Tibial artery (tissue), 4 donors: ENCODE measurements around the gene ZNF746.

Source experiments
- DNase-seq, 2 donors: peaks; one replicate each; pipeline ENCODE4 v3.0.0-alpha.2; 2019
- H3K27ac ChIP-seq, 2 donors: fragments of 200-600 bp; sonication (generic) in 1 of 2; 1 replicate in 1 of 2; 2 replicates in 1 of 2; pipeline ENCODE4 v1.5.1; 2018 to 2019; ENCODE audit warnings: mild to moderate bottlenecking in 1 of 2
- H3K27me3 ChIP-seq, 2 donors: fragments of 200-600 bp; sonication (generic) in 1 of 2; one replicate each; pipeline versions ENCODE4 v1.5.1 to v1.6.0; 2016 to 2019
- H3K36me3 ChIP-seq, 3 donors: fragments of 200-600 bp; sonication (generic) in 2 of 3; one replicate each; pipeline ENCODE4 v1.5.1; 2016 to 2019; ENCODE audit warnings: mild to moderate bottlenecking in 2 of 3
- H3K4me1 ChIP-seq, 4 donors: fragments of 200-600 bp; sonication (generic) in 2 of 4; 1 replicate in 3 of 4; 2 replicates in 1 of 4; pipeline ENCODE4 v1.5.1; 2016 to 2019
- H3K4me3 ChIP-seq, 2 donors: fragments of 200-600 bp; sonication (generic) in 1 of 2; 1 replicate in 1 of 2; 2 replicates in 1 of 2; pipeline ENCODE4 v1.5.1; 2018 to 2019; ENCODE audit warnings: mild to moderate bottlenecking in 2 of 2
- H3K9me3 ChIP-seq, 3 donors: fragments of 200-600 bp; sonication (generic) in 1 of 3; one replicate each; pipeline ENCODE4 v1.5.1; 2016 to 2019
- CTCF ChIP-seq, 2 experiments: fragments of 200-600 bp in 1 of 2; fragments of 450-650 bp in 1 of 2; IDR thresholded peaks; one replicate each; pipeline ENCODE4 v1.5.1; 2017 to 2019; ENCODE audit warnings: antibody characterized with exemption in 2 of 2, mild to moderate bottlenecking in 1 of 2, moderate library complexity in 1 of 2
- intact Hi-C: fragments of 100-400 bp; cut with DNase I; formaldehyde crosslinking; loops from one replicate; pipeline ENCODE4 v1.15.0; 2023; ENCODE audit warnings: low total_unique reads

ZNF746 gene

GRCh38 chr7:149431486-149432120, 66.0 kb downstream of the ZNF746 start:
- DNase-seq = no peak
- TF ChIP-seq CTCF (IDR thresholded peaks at IDR 0.05) = no peak
- H3K4me1 ChIP-seq = no peaks in the 10 kb centered on the region
- no peaks in the 10 kb centered on the region for H3K27me3 ChIP-seq
- H3K27ac ChIP-seq = no peak overlapping the region
- H3K9me3 ChIP-seq = no peaks in the 10 kb centered on the region
- intact Hi-C loops = no loop called here
- peaks cover 11 to 68% (median 46%) of the 10 kb centered on the region in 3 donors for H3K36me3 ChIP-seq
- no peak overlapping the region for H3K4me3 ChIP-seq

GRCh38 chr7:149430192-149430591, 67.4 kb downstream of the ZNF746 start:
- DNase-seq = no peak

GRCh38 chr7:149427893-149428292, 69.7 kb downstream of the ZNF746 start:
- DNase-seq = no peak
- no peak for TF ChIP-seq CTCF (IDR thresholded peaks at IDR 0.05)
- no peak overlapping the region for H3K27ac ChIP-seq
- peaks cover 0 to 4% of the 10 kb centered on the region in 2 donors for H3K27me3 ChIP-seq
- peaks cover 11 to 33% (median 24%) of the 10 kb centered on the region in 3 donors for H3K36me3 ChIP-seq
- intact Hi-C loops = no loop called here
- H3K9me3 ChIP-seq = no peaks in the 10 kb centered on the region
- peaks cover 0 to 3% (median 2%) of the 10 kb centered on the region in 4 donors for H3K4me1 ChIP-seq
- H3K4me3 ChIP-seq = no peak overlapping the region

More at GRCh38 chr7:149430192-149430591, 67.4 kb downstream of the ZNF746 start:
- intact Hi-C loops = no loop called here
- H3K4me1 ChIP-seq = no peaks in the 10 kb centered on the region
- peaks cover 11 to 56% (median 36%) of the 10 kb centered on the region in 3 donors for H3K36me3 ChIP-seq
- no peak overlapping the region for H3K4me3 ChIP-seq
- no peak for TF ChIP-seq CTCF (IDR thresholded peaks at IDR 0.05)
- no peaks in the 10 kb centered on the region for H3K27me3 ChIP-seq
- no peak overlapping the region for H3K27ac ChIP-seq
- H3K9me3 ChIP-seq = no peaks in the 10 kb centered on the region

- H3K27me3 ChIP-seq = peaks cover 0 to 5% of the 10 kb centered on the region in 2 donors
- no peaks in the 10 kb centered on the region for H3K9me3 ChIP-seq
- H3K4me3 ChIP-seq = no peak overlapping the region
- H3K36me3 ChIP-seq = peaks cover 5 to 26% (median 16%) of the 10 kb centered on the region in 3 donors
- peaks cover 0 to 8% (median 6%) of the 10 kb centered on the region in 4 donors for H3K4me1 ChIP-seq
- intact Hi-C loops = no loop called here
- no peak for TF ChIP-seq CTCF (IDR thresholded peaks at IDR 0.05)
- DNase-seq = no peak
- no peak overlapping the region for H3K27ac ChIP-seq
Measured at GRCh38 chr7:149427096-149427680, 70.4 kb downstream of the ZNF746 start.

- intact Hi-C loops = no loop called here
- Histone ChIP-seq H3K4me1 (peaks cover 0 to 13% (median 8%) of the 10 kb centered on the region in 4 donors), H3K27ac (no peak overlapping the region), H3K27me3 (peaks cover 0 to 5% of the 10 kb centered on the region in 2 donors), H3K9me3 (no peaks in the 10 kb centered on the region), H3K4me3 (peak overlapping the region in 1 of 2 donors; percentile 50), H3K36me3 (no peaks in the 10 kb centered on the region)
- no peak for DNase-seq
- no peak for TF ChIP-seq CTCF (IDR thresholded peaks at IDR 0.05)
Measured at GRCh38 chr7:149423449-149424110, 74.0 kb downstream of the ZNF746 start.
